GM18519 (cell line): ENCODE measurements around the gene SLC18B1.

Experiments
- ATAC-seq: cut with Tn5 transposase; IDR thresholded peaks from one replicate; pipeline ENCODE4 v1.9.1; 2021; ENCODE audit warnings: mild to moderate bottlenecking, moderate library complexity; ENCODE audit not compliant: unreplicated experiment, low FRiP score

Gene SLC18B1

GRCh38 chr6:132797951-132798868 lies at the start of gene SLC18B1:
SLC18B1 (minus strand) TSS chr6:132798637; CDS start chr6:132798456, 181 bp downstream.
- peak; percentile 29 for ATAC-seq

GRCh38 chr6:132843316-132844035 lies 45.0 kb upstream of the SLC18B1 start:
- no peak for ATAC-seq

- no peak for ATAC-seq
These were observed 43.5 kb upstream of the SLC18B1 start for GRCh38 chr6:132841966-132842365.

- no peak for ATAC-seq
These were observed 34.5 kb upstream of the SLC18B1 start for GRCh38 chr6:132832891-132833290.

- no peak for ATAC-seq
These were observed 31.9 kb upstream of the SLC18B1 start for GRCh38 chr6:132830334-132830751.

- no peak for ATAC-seq
These were observed 22.4 kb upstream of the SLC18B1 start for GRCh38 chr6:132820629-132821381.

- ATAC-seq, result no peak
These were observed 21.1 kb upstream of the SLC18B1 start for GRCh38 chr6:132819405-132820161.

- ATAC-seq, result no peak
These were observed 20.2 kb upstream of the SLC18B1 start for GRCh38 chr6:132818404-132819359.

- ATAC-seq, result no peak
These were observed 19.3 kb upstream of the SLC18B1 start for GRCh38 chr6:132817554-132818403.

- no peak for ATAC-seq
These were observed 18.2 kb upstream of the SLC18B1 start for GRCh38 chr6:132816660-132817059.

- no peak for ATAC-seq
These were observed 16.5 kb upstream of the SLC18B1 start for GRCh38 chr6:132814716-132815570.

GRCh38 chr6:132813173-132813856 lies 14.9 kb upstream of the SLC18B1 start:
- peak; percentile 25 for ATAC-seq

- ATAC-seq, result no peak
These were observed 14.3 kb upstream of the SLC18B1 start for GRCh38 chr6:132812756-132813172.

GRCh38 chr6:132812255-132812732 lies 13.9 kb upstream of the SLC18B1 start:
- no peak for ATAC-seq

- no peak for ATAC-seq
These were observed 12.8 kb upstream of the SLC18B1 start for GRCh38 chr6:132811276-132811675.

- ATAC-seq, result no peak
These were observed 7.1 kb upstream of the SLC18B1 start for GRCh38 chr6:132805548-132805947.
